GM19468 (cell line): ENCODE data around the gene FCSK.
A peak's percentile ranks its signal among the peaks of the same experiment; 100 is the strongest.

ENCODE experiments used
- ATAC-seq: cut with Tn5 transposase; IDR thresholded peaks from one replicate; pipeline ENCODE4 v1.9.1; 2021; ENCODE audit warnings: mild to moderate bottlenecking, moderate library complexity, moderate number of reproducible peaks; ENCODE audit not compliant: unreplicated experiment; ENCODE audit errors: extremely low read depth

Gene FCSK

DNA sequence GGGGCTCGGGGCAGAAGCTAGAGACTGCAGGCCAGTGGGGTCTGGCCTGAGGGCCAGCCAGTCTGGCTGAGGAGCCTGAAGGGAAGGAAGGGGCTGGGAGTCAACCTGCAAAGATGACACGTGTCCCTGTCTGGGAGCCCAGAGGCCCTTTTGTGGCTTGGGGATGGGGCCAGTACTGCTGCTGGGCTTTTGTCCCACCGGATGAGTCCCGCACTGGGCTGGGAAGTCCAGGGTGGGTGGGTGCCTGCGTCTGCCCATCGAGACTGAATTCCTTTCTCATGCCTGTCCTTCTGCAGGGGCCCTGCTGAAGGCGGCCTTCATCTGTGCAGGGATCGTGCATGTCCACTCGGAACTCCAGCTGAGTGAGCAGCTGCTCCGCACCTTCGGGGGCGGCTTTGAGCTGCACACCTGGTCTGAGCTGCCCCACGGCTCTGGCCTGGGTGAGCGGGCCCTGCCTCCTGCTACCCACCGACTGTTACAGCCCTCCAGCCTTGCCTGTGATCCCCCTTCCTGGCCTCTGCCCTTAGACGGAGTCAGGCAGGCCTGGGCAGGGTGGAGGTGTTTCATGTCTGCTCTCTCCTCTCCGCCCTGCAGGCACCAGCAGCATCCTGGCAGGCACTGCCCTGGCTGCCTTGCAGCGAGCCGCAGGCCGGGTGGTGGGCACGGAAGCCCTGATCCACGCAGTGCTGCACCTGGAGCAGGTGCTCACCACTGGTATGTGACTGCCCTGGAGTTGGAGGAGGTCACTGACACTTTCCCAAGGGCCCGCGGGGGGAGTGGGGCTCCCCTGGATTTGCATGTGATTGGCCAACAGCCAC, 20.9 kb downstream of the FCSK start:
- ATAC-seq, result no peak

DNA sequence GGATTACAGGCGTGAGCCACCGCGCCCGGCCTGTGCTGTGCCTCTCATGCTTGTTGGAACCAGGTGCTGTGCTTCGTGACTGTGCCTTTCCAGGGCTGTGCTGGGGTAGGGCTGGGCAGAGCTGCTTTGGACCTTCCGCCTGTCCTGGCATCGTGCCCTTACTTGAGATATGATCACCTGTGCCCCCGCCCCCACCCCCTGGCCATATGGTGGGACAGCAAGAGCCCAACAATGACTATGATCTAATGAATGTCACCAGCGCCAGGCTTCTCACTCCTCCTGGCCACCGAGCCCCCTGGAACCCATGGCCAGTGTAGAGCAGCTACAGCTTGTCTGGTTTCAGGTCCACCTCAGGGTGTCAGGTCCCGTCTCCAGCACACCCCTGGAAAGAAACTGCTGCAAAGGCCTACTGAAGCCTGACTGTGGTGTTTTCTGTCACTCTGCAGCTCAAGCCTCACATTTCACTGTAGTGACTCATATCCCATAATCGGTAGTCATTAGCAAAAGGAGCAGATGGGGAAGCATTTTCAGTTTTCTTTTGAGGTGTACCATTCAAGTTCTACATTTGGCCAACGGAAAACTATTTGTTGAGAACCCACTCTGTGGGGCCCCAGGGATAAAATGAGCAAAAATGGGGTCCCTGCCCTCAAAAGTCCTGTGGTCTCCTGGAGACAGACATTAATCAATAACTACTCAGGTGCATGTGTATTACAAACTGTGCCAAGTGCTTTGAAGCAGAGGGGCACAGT, 22.1 kb downstream of the FCSK start:
- peak; percentile 92 for ATAC-seq

DNA sequence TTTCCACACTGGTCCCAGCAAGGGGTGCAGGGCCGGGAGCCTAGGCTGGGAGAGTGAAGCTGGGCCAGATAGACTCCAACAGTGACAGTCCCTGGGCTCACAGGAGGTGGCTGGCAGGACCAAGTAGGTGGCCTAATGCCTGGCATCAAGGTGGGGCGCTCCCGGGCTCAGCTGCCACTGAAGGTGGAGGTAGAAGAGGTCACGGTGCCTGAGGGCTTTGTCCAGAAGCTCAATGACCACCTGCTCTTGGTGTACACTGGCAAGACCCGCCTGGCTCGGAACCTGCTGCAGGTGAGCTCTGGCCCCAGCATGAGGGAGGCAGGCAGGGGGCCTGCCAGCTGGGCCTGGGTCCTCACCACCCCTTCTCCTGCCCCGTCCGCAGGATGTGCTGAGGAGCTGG, 23.8 kb downstream of the FCSK start:
- ATAC-seq, result no peak

DNA sequence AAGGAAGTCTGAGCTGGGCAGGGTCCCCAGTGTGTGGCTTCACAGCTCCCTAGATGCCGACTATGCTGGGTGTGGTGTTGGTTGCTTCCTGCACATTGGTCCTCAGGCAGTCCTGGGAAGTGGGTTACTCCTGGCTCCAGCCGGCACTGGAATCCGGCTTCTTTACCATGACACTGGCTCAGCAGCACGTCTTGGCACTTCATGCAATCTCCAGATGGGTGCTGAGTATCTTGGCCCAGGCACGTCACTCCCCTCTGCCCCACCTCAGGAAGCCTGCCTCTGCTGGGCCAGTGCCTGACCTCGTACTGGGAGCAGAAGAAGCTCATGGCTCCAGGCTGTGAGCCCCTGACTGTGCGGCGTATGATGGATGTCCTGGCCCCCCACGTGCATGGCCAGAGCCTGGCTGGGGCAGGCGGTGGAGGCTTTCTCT, 24.5 kb downstream of the FCSK start:
- ATAC-seq, result no peak

DNA sequence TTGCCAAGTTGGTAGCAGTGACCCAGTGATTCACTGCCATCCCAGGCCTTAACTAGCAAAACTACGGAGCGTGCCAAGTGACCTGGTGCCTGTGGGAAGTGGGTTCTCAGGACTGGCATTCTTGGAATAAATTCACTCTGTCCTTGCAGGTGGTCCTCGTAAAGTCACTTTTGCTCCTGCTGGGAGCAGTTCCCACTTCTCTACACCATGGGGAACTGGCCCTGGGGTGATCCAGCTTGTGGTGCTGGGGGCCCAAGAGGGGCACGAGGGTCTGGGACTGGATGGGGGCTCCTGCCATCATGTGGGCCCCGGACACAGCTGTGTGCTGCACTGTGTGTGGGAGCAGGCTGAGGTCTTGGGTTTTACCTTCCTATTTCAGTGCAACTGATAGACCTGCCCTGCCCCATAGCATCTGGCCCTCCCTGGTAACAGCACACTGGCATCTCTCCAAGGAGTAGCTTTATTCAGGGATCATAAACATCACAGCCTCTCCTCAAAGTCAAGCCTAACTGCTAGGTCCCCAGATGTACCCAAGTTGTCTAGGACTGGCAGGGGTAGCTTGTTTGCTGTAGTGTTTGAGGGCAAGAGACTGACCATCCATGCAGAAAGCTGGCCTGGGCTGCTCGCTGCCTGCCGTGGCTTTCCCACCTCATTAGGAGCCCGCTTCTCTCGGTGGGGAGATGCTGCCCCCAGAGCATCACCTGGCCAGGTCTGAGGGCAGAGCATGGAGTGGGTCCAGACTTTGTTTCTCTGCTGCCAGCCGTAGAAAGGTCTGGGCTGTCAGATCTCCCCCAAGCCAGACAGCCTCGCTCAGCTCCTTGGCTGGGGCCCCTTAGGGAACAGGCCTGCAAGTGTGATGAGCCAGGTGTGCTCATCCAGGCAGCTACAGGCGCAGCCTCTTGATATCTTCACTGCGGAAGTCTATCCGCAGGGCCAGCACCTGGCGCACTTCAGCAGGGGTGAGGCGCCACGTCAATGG, 26.0 kb downstream of the FCSK start:
- ATAC-seq, result no peak

DNA sequence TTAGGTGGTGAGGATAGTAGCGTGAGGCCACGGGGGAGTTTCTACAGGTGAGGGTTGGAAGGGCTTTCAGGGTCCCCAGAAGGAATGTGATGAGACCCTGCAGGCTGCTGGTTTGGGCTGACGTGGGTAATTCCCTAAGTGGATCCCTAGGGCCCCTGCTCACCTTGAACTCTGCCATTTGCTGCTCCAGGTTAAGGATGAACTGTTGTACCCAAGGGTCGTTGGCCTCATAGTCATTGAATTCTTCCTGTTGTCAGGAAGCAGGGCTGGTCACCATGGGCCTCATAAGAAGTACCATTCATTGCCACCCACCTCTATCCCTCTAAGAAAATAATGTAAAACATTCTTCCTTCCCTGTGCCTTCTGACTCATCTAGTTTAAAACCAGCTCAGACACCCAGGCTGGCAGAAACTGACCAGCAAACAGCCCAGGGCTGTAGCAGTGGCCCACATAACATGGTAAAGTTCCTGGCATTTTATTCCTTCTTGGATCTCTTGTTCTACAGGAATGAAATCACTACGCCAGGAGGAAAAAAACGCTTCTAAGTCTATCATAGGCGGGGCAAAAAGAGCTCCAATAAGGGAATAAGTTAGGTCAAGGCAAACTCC, 27.6 kb downstream of the FCSK start:
- ATAC-seq, result no peak

DNA sequence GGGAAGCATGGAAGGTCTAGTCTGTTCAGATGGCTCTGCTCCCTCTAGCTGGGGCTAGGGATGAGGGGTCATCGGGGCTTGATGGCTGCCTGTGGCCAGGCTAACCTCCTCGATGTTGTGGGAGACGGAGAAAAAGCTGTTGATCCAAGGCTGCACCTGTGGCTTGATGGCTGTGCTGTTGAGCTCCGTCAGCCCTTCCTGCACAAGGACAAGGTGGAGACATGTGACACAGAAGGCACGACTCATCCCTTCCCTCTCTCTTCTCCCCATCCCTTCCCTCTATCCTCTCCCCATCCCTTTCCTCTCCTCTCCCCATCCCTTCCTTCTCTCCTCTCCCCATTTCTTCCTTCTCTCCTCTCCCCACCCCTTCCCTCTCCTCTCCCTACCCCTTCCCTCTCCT, 28.2 kb downstream of the FCSK start:
- ATAC-seq, result no peak

DNA sequence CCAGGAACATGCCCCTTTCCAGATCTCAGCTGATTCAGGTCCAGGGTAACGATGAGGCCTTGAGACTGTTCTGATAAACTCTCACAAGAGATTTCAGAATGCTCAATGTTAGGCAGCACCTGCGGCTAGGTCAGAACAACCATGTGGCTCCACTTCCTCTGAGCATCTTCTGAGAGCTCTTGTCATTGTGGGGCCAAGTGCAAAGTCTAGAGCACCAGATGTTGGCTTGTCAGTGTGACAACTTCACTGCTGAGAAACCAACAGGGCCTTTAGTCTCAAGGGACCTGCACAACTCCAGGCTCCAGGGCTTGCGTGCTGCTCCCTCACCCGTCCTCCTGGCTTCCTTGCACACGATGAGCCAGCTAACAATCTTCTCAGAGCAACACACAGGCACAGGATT, 29.0 kb downstream of the FCSK start:
- no peak for ATAC-seq

DNA sequence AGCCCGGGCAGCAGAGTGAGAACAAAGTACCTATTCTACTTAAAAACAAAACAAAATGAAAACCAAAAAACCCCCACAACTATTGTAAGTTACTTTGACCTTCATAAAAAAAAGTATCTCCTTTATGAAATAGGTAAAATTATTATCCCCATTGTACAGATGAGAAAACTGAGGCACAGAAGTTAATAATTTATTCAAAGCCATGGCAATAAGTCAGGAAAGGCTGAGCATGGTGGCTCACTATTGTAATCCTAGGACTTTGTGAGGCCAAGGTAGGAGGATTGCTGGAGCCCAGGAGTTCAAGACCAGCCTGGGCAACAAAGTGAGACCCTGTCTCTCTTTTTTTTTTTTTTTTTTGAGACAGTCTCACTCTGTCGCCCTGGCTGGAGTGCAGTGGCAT, 30.5 kb downstream of the FCSK start:
- ATAC-seq, result no peak

DNA sequence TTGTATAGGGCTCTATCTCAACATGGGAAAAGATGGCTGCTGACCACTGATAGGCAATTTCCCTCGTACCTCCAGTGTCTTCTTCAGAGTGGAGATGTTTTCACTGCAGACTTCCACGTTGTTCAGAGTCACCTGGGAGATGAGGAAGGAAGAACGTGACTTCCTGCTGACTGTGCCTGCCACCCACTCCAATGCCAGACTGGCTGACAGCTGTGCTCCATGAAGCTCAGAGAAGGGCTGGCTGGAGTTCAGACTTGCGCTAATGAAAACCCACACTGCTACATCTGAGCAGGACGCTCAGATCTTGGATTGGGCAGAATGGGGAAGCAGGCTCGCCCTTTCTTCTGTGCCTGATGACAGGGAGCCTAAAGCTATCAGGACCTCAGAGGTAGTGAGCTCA, 35.9 kb downstream of the FCSK start:
- no peak for ATAC-seq

DNA sequence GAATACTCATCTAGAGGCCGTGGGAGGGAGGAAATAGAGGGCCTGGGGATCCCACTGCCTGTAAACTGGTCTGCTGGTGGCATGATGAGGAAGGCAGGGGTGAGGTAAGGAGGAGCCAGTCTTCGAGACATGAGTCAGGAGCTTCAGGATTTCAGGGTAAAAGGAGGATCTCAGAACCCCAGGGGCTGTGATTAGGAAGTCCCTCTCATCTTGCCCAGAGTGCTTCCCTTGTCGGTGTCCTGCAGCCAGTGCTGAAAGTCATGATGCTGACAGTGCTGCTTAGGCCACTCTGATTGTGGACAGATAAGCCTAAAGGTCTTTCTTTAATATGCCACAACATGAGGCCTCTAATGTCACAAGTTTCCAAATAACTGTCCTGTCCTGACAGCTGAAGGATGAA, 39.4 kb downstream of the FCSK start:
- no peak for ATAC-seq

DNA sequence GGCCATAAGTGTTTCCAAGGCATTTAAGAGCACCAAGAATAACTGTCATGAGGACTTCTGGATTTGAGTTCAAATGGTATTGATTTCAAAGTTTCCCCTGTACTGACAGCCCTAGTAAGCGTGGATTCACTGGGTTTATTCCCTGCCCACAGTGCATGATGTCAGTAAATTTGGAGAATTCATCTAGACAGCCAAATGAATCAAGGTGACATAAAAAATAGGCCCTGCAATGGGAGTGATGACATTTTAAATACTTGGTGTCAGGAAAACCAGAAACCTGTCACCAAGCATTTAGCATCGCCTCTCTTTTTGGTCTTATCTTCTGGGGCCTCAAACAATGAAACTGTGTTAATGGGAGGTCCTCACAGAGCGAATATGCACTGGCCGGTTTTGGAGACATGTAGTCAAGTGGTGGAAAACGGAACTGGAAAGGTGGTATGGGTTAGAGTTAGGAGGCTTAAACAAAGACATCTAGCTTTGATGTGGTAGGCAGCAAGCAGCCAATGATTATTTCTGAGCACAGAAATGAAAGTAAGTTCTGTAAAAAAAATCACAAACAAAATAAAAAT, 39.9 kb downstream of the FCSK start:
- ATAC-seq, result no peak

DNA sequence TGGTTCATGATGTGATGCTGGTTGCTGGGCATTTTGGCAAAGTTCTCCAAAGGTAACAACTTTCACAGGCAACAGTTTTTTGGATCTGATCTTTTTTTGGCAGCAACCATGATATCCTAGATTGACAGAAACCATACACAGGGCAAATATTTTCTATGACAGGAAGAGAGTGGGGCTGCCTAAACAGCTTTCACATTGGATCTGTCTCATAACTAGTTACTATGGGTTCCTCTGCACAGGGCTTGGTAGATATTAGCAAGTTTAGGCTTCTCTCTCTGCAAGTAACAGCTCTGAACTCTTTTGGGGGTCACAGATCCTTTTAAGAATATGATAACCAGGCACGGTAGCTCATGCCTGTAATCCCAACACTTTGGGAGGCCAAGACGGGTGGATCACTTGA, 40.4 kb downstream of the FCSK start:
- ATAC-seq, result no peak

DNA sequence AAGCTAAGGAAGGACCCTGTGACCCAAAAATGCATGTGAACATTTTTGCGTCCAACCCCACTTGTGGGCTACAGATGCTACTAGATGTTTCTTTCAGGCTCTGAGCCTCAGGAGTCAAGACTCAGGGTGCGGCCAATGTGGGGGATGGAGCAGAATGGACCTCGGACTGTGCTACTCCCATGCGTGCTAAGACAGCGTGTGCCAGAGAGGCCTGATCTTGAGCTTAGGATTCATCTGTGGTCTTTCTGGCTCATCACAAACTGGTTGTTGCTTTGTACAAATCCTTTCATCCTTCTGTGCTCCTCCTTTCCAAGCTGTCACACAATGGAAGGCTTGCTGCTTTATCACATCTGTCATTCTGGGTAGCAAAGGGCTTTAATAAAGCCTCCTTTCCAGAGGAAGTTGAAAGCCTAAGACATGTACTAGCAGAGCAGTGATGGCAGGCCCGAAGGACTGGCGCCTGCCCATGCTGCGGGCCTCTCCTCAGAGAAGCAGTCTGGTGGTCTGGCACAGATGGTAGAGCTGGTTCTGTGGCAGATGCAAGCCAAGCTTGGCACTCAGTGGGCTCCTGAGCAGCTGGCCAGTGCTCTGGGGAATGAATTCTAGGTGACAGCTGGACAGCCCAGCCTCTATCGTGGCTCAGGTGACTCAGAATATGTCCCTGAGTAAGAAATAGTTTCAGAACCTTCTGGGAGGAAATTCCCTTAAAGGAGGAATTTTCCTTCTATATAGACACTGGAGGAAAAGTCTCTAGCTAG, 41.2 kb downstream of the FCSK start:
- no peak for ATAC-seq

DNA sequence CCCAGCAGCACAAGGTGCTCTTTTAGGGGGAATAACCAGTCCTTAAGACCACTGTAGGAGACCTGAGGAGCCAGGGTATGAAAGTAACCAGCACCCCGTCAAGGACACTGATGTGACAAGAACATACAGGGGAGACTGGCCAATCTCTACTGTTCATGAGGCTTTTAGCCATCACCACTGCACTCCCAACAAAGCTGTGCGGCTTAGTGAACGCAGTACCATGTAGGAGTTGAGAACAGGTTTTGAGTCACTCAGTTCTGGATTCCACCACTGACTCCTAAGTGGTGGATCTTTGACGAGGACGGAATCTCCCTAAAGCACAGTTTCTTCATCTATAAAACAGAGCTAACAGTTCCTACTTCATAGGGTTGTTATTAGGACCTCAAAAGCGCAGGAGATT, 42.1 kb downstream of the FCSK start:
- no peak for ATAC-seq

DNA sequence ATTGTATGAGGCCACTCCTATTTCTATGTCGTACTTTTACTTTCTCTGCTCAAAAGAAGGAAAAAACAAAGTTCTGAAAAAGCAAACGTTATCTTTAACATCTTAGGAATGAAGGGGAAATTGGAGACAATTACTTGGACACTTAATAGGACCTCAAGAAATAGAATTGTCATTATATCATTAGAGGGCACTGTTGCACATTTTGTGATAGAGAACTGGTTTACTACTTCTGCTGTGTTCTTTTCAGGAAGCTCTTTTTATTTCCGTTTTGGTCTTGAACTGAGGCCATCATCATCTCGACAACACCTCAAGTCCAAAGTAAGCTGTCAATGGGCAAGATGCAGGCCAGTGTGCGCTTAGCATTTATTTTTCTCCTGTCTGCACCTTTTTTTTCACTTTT, 54.4 kb downstream of the FCSK start:
- no peak for ATAC-seq

DNA sequence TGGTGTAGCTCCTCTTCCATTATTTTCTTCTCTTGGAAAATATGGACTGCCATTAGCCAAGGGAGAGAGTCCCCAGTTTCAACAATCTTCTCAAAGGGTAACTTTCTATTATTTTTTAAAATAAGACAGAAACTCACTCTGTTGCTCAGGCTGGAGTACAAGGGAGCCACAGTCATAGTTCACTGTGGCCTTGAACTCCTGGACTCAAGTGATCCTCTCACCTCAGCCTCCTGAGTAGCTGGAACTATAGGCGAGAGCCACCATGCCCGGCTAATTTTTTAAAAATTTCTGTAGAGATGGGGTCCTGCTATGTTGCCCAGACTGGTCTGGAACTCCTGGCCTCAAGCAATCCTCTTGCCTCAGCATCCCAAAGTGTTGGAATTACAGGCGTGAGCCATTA, 55.8 kb downstream of the FCSK start:
- no peak for ATAC-seq

DNA sequence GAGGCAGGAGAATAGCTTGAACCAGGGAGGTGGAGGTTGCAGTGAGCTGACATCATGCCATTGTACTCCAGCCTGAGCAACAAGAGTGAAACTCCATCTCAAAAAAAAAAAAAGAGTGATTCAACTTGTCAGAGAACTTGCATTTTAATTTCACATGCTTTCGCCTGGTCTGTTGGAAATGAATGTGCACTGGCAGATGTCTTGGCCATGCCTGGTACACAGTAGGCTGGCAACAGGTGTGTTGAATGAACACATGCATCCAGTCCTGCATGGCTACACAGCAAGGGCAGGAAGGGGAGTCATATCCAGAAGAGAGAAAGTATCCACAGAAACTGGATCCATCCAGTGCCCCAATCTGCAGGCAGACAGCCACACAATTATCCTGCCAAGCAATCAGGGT, 57.4 kb downstream of the FCSK start:
- no peak for ATAC-seq

DNA sequence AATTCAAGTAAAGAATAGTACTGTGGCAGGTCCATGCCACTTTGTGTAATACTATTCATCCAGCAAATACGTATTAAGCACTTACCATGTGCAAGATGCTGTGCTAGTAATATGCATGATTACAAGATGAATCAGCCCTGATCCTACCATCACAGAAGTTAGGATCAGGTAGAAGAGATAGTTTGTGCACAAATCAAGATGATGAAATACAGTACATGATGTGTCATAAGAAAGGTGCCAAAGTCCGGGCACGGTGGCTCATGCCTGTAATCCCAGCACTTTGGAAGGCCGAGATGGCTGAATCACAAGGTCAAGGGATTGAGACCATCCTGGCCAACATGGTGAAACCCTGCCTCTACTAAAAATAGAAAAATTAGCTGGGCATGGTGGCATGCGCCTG, 58.1 kb downstream of the FCSK start:
- no peak for ATAC-seq
